Testis (tissue), 3 donors: Measurements from ENCODE around the gene HEXD. TPM values are rescaled to one million over a fixed set of nuclear protein-coding genes. Genes with fewer than 3 reads are reported as not detected.
A peak's percentile ranks its signal among the peaks of the same experiment; 100 is the strongest.

Source experiments
- DNase-seq: peaks from one replicate; pipeline ENCODE4 v3.0.0-alpha.2; 2019
- H3K27ac ChIP-seq, 2 donors: fragments of 200-600 bp; sonication (generic); one replicate each; pipeline ENCODE4 v1.5.1; 2019
- H3K27me3 ChIP-seq: fragments of 200-600 bp; sonication (generic); one replicate; pipeline ENCODE4 v1.5.1; 2019
- H3K36me3 ChIP-seq: fragments of 200-600 bp; sonication (generic); one replicate; pipeline ENCODE4 v1.5.1; 2017; ENCODE audit warnings: low read depth; ENCODE audit errors: missing control alignments
- H3K4me1 ChIP-seq: fragments of 200-600 bp; sonication (generic); one replicate; pipeline ENCODE4 v1.5.1; 2019
- H3K4me3 ChIP-seq, 2 donors: fragments of 200-600 bp; sonication (generic); one replicate each; pipeline ENCODE4 v1.5.1; 2017 to 2019
- H3K9me3 ChIP-seq: fragments of 200-600 bp; sonication (generic); one replicate; pipeline ENCODE4 v1.5.1; 2017
- CTCF ChIP-seq, 3 experiments: fragments of 450-650 bp in 2 of 3; fragments of 200-600 bp in 1 of 3; sonication (generic) in 1 of 3; IDR thresholded peaks; one replicate each; pipeline ENCODE4 v1.5.1; 2016 to 2019; ENCODE audit warnings: antibody characterized with exemption in 3 of 3, mild to moderate bottlenecking in 2 of 3, moderate library complexity in 1 of 3
- POLR2A ChIP-seq: fragments of 450-650 bp; IDR thresholded peaks from one replicate; pipeline ENCODE4 v1.6.1; 2017; ENCODE audit warnings: antibody characterized with exemption, mild to moderate bottlenecking, moderate library complexity
- WGBS, 2 donors: methylation state at CpG; one replicate each; pipeline ENCODE4 v1.1.5; 2018; 5-methylcytosine and 5-hydroxymethylcytosine counted together
- intact Hi-C: fragments of 100-400 bp; cut with DNase I; formaldehyde crosslinking; loops from one replicate; pipeline ENCODE4 v1.15.1; 2023; ENCODE audit warnings: low total_unique reads
- polyA plus RNA-seq: library from polyadenylated mRNA; stranded (reverse); fragments of 350-450 nt; fragmentation: Illumina TruSeq; extraction: RNeasy Lipid Tissue Mini Kit (QIAGEN cat#74804); gene quantifications from one replicate; pipeline ENCODE4 v1.2.3, GENCODE V29; 2014; ENCODE audit warnings: low read depth, low replicate concordance; ENCODE audit not compliant: insufficient read depth
- total RNA-seq, 2 donors: library from RNA; depleted of rRNA; stranded (reverse); fragments of >200 nt; gene quantifications; one replicate each; pipeline ENCODE4 v1.2.3, GENCODE V29; 2016

The HEXD gene
- total and polyA plus RNA-seq, 3 donors from 2014 or later: 24.4 to 95.3 (median 90.9) TPM

- TF ChIP-seq CTCF (IDR thresholded peaks at IDR 0.05) (no peak), POLR2A (no peak)
- Histone ChIP-seq H3K9me3 (no peaks in the 10 kb centered on the region), H3K27ac (peak overlapping the region in 1 of 2 donors; percentile 75), H3K4me3 (no peak overlapping the region), H3K27me3 (no peaks in the 10 kb centered on the region), H3K36me3 (no peaks in the 10 kb centered on the region), H3K4me1 (peaks cover 11% of the 10 kb centered on the region)
- intact Hi-C loops: no loop called here
- DNase-seq: no peak
- 74 to 90% methylated on average over 2 of the region's 2 CpGs for WGBS, 2 donors
Observed at GRCh38 chr17:82424863-82425159, 6.7 kb downstream of the HEXD start.

DNA sequence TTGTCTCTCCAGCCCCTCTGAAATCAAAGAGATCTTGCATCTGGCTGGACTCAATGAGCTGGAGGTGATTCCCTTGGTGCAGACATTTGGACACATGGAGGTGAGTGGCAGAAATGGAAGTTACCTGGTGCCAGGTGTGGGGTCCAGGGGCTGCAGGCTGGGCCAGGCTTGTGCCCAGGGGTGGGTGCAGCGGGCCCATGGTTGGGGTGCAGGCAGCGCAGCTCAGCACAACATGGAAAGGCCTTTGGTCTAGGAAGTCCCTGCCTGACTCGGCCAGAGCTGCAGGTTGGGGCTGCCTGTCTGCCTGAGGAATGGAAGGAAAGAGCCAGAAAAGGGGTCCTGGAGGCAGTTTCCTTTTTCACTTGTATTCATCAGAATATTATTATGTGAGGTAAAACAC is 10.4 kb downstream of the HEXD start:
- H3K9me3 ChIP-seq: no peaks in the 10 kb centered on the region
- peaks cover 11% of the 10 kb centered on the region for H3K4me1 ChIP-seq
- no peaks in the 10 kb centered on the region for H3K27me3 ChIP-seq
- WGBS, 2 donors: 93 to 94% methylated on average over 2 to 3 of the region's 3 CpGs
- no peak for DNase-seq
- TF ChIP-seq CTCF (IDR thresholded peaks at IDR 0.05) (no peak), POLR2A (no peak)
- H3K27ac ChIP-seq: no peak overlapping the region
- H3K4me3 ChIP-seq: no peak overlapping the region
- intact Hi-C loops: no loop called here
- H3K36me3 ChIP-seq: no peaks in the 10 kb centered on the region

GRCh38 chr17:82429824-82430223 is 11.7 kb downstream of the HEXD start:
- no peaks in the 10 kb centered on the region for H3K27me3 ChIP-seq
- no peaks in the 10 kb centered on the region for H3K9me3 ChIP-seq
- DNase-seq: no peak
- TF ChIP-seq POLR2A (no peak), CTCF (IDR thresholded peaks at IDR 0.05) (no peak)
- no peaks in the 10 kb centered on the region for H3K36me3 ChIP-seq
- intact Hi-C loops: no loop called here
- no peak overlapping the region for H3K4me3 ChIP-seq
- no peaks in the 10 kb centered on the region for H3K4me1 ChIP-seq
- WGBS, 2 donors: 81 to 88% methylated on average over 7 of the region's 7 CpGs
- H3K27ac ChIP-seq: no peak overlapping the region

DNA sequence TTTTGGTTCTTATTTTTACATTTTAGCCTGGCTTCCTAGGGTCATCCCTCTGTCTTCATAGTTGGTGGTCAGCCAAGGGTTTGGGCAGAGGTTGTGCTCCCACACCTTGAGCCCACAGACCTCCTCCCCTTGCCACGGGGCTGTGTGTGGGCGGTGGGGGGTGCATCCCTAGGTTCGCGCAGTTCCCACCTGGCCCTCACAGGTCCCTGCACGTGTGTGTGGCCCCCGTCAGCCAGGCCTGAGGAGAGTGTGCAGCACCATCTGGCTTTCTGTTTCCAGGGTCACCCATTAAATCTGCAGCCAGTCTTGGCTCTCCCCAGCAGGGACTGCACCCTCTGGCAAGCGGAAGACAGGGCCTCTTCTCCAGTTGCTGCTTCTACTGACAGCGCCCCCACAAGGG is 13.9 kb downstream of the HEXD start:
- no peak for DNase-seq
- H3K36me3 ChIP-seq: no peaks in the 10 kb centered on the region
- H3K4me3 ChIP-seq: no peak overlapping the region
- no peak overlapping the region for H3K27ac ChIP-seq
- peaks cover 8% of the 10 kb centered on the region for H3K4me1 ChIP-seq
- no peaks in the 10 kb centered on the region for H3K27me3 ChIP-seq
- no peaks in the 10 kb centered on the region for H3K9me3 ChIP-seq
- intact Hi-C loops: no loop called here
- WGBS, 2 donors: 79 to 100% methylated on average over 1 to 8 of the region's 8 CpGs
- TF ChIP-seq CTCF (IDR thresholded peaks at IDR 0.05) (no peak), POLR2A (no peak)

- Histone ChIP-seq H3K4me1 (peaks cover 8% of the 10 kb centered on the region), H3K9me3 (no peaks in the 10 kb centered on the region), H3K4me3 (no peak overlapping the region), H3K36me3 (no peaks in the 10 kb centered on the region), H3K27ac (no peak overlapping the region), H3K27me3 (no peaks in the 10 kb centered on the region)
- intact Hi-C loops: no loop called here
- TF ChIP-seq POLR2A (no peak), CTCF (IDR thresholded peaks at IDR 0.05) (no peak)
- no peak for DNase-seq
- 91 to 94% methylated on average over 17 to 32 of the region's 32 CpGs for WGBS, 2 donors
Observed at GRCh38 chr17:82433560-82434215, 15.5 kb downstream of the HEXD start.
